ENCODE results near the gene CELF5. TPM values are rescaled to one million over a fixed set of nuclear protein-coding genes. Genes with fewer than 3 reads are reported as not detected.
"Not testable (repeated sequence)": the region's sequence is repeated elsewhere in the genome, so short reads cannot be mapped to it uniquely, and the experiment has no call there.

Gene CELF5
- total RNA-seq, 6 experiments from 2014 or later, result 0.07 to 1.6 (median 0.34) TPM

GRCh38 chr19:3188627-3189596 lies 35.5 kb upstream of the CELF5 start:
- intact Hi-C loops (cut with DNase I), result no loop called here
- H3K4me1 ChIP-seq, result peaks cover 0 to 16% (median 5%) of the 10 kb centered on the region in 4 donors
- no peaks in the 10 kb centered on the region for H3K36me3 ChIP-seq
- H3K27me3 ChIP-seq, result no peaks in the 10 kb centered on the region
- no peak for TF ChIP-seq POLR2A (IDR thresholded peaks at IDR 0.05)
- DNase-seq, result peak in 2 of 3 donors; percentile 62 to 65
- peak overlapping the region in 1 of 3 donors; percentile 13 for H3K27ac ChIP-seq
- no peak overlapping the region for H3K4me3 ChIP-seq
- WGBS (ENCODE audit: insufficient coverage, low coverage, low lambda C conversion rate, missing lambda C conversion rate), result 87% methylated on average over 9 of the region's 35 CpGs
- ATAC-seq, result no peak
- H3K9me3 ChIP-seq, result no peaks in the 10 kb centered on the region

GRCh38 chr19:3189702-3190469 lies 34.6 kb upstream of the CELF5 start:
- H3K4me3 ChIP-seq, result no peak overlapping the region
- H3K4me1 ChIP-seq, result peaks cover 0 to 14% (median 5%) of the 10 kb centered on the region in 4 donors
- intact Hi-C loops (cut with DNase I), result no loop called here
- TF ChIP-seq POLR2A (IDR thresholded peaks at IDR 0.05), result no peak
- no peak for TF ChIP-seq CTCF (IDR thresholded peaks at IDR 0.05)
- H3K27me3 ChIP-seq, result no peaks in the 10 kb centered on the region
- no peaks in the 10 kb centered on the region for H3K36me3 ChIP-seq
- WGBS (ENCODE audit: insufficient coverage, low coverage, low lambda C conversion rate, missing lambda C conversion rate), result 100% methylated on average over 1 of the region's 28 CpGs
- H3K27ac ChIP-seq, result no peak overlapping the region
- H3K9me3 ChIP-seq, result no peaks in the 10 kb centered on the region
- ATAC-seq (no peak), DNase-seq (peak in 2 of 3 donors; percentile 47 to 60)

GRCh38 chr19:3190470-3190770 lies 34.0 kb upstream of the CELF5 start:
- DNase-seq (peak in 1 of 3 donors; percentile 47), ATAC-seq (no peak)
- Histone ChIP-seq H3K9me3 (no peaks in the 10 kb centered on the region), H3K27ac (no peak overlapping the region), H3K27me3 (no peaks in the 10 kb centered on the region), H3K36me3 (no peaks in the 10 kb centered on the region), H3K4me3 (no peak overlapping the region), H3K4me1 (peaks cover 0 to 13% (median 5%) of the 10 kb centered on the region in 4 donors)
- WGBS (ENCODE audit: insufficient coverage, low coverage, low lambda C conversion rate, missing lambda C conversion rate), result no CpG with 5 or more reads among the region's 18 CpGs
- TF ChIP-seq POLR2A (IDR thresholded peaks at IDR 0.05) (no peak), CTCF (IDR thresholded peaks at IDR 0.05) (no peak)
- intact Hi-C loops (cut with DNase I), result no loop called here

- intact Hi-C loops (cut with DNase I), result no loop called here
- H3K27me3 ChIP-seq, result no peaks in the 10 kb centered on the region
- 75% methylated on average over 2 of the region's 46 CpGs for WGBS (ENCODE audit: insufficient coverage, low coverage, low lambda C conversion rate, missing lambda C conversion rate)
- H3K4me1 ChIP-seq, result peaks cover 0 to 13% (median 5%) of the 10 kb centered on the region in 4 donors
- TF ChIP-seq CTCF (IDR thresholded peaks at IDR 0.05) (no peak), POLR2A (IDR thresholded peaks at IDR 0.05) (no peak)
- no peaks in the 10 kb centered on the region for H3K36me3 ChIP-seq
- no peak overlapping the region for H3K4me3 ChIP-seq
- ATAC-seq (no peak), DNase-seq (peak in 1 of 3 donors; percentile 5)
- no peak overlapping the region for H3K27ac ChIP-seq
- no peaks in the 10 kb centered on the region for H3K9me3 ChIP-seq
Observed at GRCh38 chr19:3190921-3191805, 33.3 kb upstream of the CELF5 start.

GRCh38 chr19:3191806-3192104 lies 32.7 kb upstream of the CELF5 start:
- H3K4me1 ChIP-seq; H3K4me3 ChIP-seq; ATAC-seq; intact Hi-C loops (cut with DNase I); H3K27me3 ChIP-seq; H3K9me3 ChIP-seq; H3K36me3 ChIP-seq; H3K27ac ChIP-seq; DNase-seq: not testable (repeated sequence)
- 80% methylated on average over 8 of the region's 12 CpGs for WGBS (ENCODE audit: insufficient coverage, low coverage, low lambda C conversion rate, missing lambda C conversion rate)

Data from right lobe of liver (tissue), 6 donors.